ENCODE data around the gene ABLIM1. TPM values are rescaled to one million over a fixed set of nuclear protein-coding genes. Genes with fewer than 3 reads are reported as not detected.

The ABLIM1 gene
- total RNA-seq, 1 donor from 2014 or later: 39.8 TPM

DNA sequence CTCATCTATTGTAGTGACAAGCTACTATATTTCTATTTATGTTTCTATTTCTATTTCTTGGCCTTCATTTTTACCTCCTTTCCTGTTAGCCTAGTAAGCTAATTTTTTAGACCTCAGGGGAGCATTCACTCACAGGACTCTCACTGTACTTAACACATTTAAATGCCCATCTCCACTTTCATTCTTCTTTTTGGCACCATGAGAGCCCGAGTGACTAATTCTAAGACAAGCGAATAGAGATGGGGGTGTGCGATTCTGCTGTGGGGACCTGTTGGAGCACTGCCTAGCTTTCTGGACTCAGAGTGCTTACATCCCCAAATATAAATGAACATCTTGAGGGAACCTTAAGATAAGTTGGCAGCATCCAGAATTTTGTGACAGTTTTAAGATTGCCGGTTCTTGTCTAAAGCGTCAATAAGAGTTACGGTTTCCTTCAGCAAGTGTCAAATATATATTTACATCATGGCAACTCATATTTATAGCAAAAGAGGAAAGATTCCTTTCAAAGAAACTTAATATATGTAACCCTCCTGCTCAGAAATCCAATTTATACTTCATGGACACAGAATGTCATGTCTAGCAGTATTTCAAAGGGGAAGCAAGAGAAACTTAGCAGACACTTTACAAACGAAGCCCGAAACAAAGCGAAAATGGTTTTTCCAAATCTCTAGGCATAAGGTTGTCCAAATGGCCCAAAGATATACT lies 199.7 kb downstream of the ABLIM1 start:
- Histone ChIP-seq H3K9me3 (ENCODE audit: low read depth) (no peaks in the 10 kb centered on the region), H3K27ac (no peak overlapping the region), H3K4me1 (no peaks in the 10 kb centered on the region), H3K36me3 (no peaks in the 10 kb centered on the region), H3K27me3 (no peaks in the 10 kb centered on the region), H3F3A (ENCODE audit: low read depth) (no peaks in the 10 kb centered on the region), H3K4me3 (no peak overlapping the region), H3K79me2 (ENCODE audit: low read depth) (no peaks in the 10 kb centered on the region), H4K20me1 (ENCODE audit: low read depth) (no peaks in the 10 kb centered on the region), H3K4me2 (no peak overlapping the region), H3K9ac (no peak overlapping the region), H2AFZ (replicated peaks) (no peak overlapping the region)
- Mint-ChIP-seq H3K9me3 (no peaks in the 10 kb centered on the region), H3K27me3 (ENCODE audit: insufficient read depth, low read depth) (no peaks in the 10 kb centered on the region), H3K4me3 (no peak overlapping the region), H3K27ac (no peak overlapping the region), H3K4me1 (no peaks in the 10 kb centered on the region), H3K36me3 (peaks cover 23% of the 10 kb centered on the region)
- DNase-seq (ENCODE audit: low spot score): no peak
- TF ChIP-seq EZH2 (IDR thresholded peaks at IDR 0.05): no peak
- TF ChIP-seq EZH2phosphoT487 (IDR thresholded peaks at IDR 0.05): no peak
- TF ChIP-seq, protein P1, sequence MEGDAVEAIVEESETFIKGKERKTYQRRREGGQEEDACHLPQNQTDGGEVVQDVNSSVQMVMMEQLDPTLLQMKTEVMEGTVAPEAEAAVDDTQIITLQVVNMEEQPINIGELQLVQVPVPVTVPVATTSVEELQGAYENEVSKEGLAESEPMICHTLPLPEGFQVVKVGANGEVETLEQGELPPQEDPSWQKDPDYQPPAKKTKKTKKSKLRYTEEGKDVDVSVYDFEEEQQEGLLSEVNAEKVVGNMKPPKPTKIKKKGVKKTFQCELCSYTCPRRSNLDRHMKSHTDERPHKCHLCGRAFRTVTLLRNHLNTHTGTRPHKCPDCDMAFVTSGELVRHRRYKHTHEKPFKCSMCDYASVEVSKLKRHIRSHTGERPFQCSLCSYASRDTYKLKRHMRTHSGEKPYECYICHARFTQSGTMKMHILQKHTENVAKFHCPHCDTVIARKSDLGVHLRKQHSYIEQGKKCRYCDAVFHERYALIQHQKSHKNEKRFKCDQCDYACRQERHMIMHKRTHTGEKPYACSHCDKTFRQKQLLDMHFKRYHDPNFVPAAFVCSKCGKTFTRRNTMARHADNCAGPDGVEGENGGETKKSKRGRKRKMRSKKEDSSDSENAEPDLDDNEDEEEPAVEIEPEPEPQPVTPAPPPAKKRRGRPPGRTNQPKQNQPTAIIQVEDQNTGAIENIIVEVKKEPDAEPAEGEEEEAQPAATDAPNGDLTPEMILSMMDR (IDR thresholded peaks at IDR 0.05): no peak

DNA sequence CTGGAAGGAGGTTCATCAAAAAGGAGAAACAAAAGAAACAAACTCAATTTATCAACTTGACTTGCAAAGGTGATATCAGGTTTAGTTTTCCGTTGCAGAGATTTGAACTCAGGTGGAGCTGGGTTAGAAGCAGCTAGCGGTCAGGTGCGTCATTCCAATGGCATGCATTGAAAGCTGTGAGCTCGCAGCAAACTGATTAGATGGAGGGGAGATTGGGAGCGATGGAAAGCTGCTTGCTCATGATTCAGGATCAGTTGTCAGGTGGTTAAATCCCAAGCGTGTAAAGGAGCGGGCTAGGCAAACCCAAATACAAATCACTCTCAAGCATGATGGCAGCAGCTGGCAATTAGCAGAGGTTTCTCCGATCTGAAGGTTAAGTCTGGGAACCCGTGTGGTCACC lies 204.5 kb downstream of the ABLIM1 start:
- Mint-ChIP-seq H3K36me3 (peaks cover 19% of the 10 kb centered on the region), H3K27ac (no peak overlapping the region), H3K27me3 (ENCODE audit: insufficient read depth, low read depth) (no peaks in the 10 kb centered on the region), H3K4me3 (no peak overlapping the region), H3K4me1 (no peaks in the 10 kb centered on the region), H3K9me3 (no peaks in the 10 kb centered on the region)
- H3K4me1 ChIP-seq: no peaks in the 10 kb centered on the region
- H3K27me3 ChIP-seq: no peaks in the 10 kb centered on the region
- no peaks in the 10 kb centered on the region for H3K79me2 ChIP-seq (ENCODE audit: low read depth)
- H3K4me2 ChIP-seq: no peak overlapping the region
- no peaks in the 10 kb centered on the region for H3K36me3 ChIP-seq
- TF ChIP-seq EZH2phosphoT487 (IDR thresholded peaks at IDR 0.05): no peak
- TF ChIP-seq, protein P1 (IDR thresholded peaks at IDR 0.05): no peak
- TF ChIP-seq EZH2 (IDR thresholded peaks at IDR 0.05): no peak
- no peak overlapping the region for H2AFZ ChIP-seq (replicated peaks)
- H3F3A ChIP-seq (ENCODE audit: low read depth): no peaks in the 10 kb centered on the region
- H4K20me1 ChIP-seq (ENCODE audit: low read depth): no peaks in the 10 kb centered on the region
- no peak overlapping the region for H3K4me3 ChIP-seq
- H3K9ac ChIP-seq: no peak overlapping the region
- H3K27ac ChIP-seq: no peak overlapping the region
- no peak for DNase-seq (ENCODE audit: low spot score)
- no peaks in the 10 kb centered on the region for H3K9me3 ChIP-seq (ENCODE audit: low read depth)

DNA sequence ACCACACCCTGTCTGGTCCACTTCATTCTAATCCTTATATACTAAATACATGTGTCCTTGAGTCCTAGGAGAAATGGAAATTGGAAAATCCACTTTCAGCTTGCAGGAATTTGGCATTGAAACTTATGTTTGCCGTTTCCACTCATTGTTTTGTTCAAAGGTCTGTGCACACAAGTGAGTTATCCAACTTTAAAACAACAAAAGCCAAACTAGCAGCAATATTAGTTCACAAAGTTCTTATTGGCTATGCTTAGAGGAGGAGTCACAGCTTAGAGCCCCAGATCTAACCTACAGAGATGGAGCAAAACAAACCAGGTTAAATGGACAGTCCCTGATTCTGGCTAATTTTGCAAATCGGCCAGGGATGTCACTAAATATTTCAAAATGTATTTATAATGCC lies 209.2 kb downstream of the ABLIM1 start:
- no peaks in the 10 kb centered on the region for H3K4me1 Mint-ChIP-seq
- H3K36me3 ChIP-seq: no peaks in the 10 kb centered on the region
- H3K4me2 ChIP-seq: no peak overlapping the region
- TF ChIP-seq EZH2phosphoT487 (IDR thresholded peaks at IDR 0.05) (no peak), EZH2 (IDR thresholded peaks at IDR 0.05) (no peak)
- TF ChIP-seq, protein P1 (IDR thresholded peaks at IDR 0.05): no peak
- H3K27me3 Mint-ChIP-seq (ENCODE audit: insufficient read depth, low read depth): no peaks in the 10 kb centered on the region
- no peak for DNase-seq (ENCODE audit: low spot score)
- no peak overlapping the region for H2AFZ ChIP-seq (replicated peaks)
- no peak overlapping the region for H3K27ac Mint-ChIP-seq
- no peaks in the 10 kb centered on the region for H3K4me1 ChIP-seq
- H3K4me3 Mint-ChIP-seq: no peak overlapping the region
- H3K9me3 Mint-ChIP-seq: no peaks in the 10 kb centered on the region
- H3F3A ChIP-seq (ENCODE audit: low read depth): no peaks in the 10 kb centered on the region
- no peak overlapping the region for H3K27ac ChIP-seq
- H3K9me3 ChIP-seq (ENCODE audit: low read depth): no peaks in the 10 kb centered on the region
- H4K20me1 ChIP-seq (ENCODE audit: low read depth): no peaks in the 10 kb centered on the region
- H3K4me3 ChIP-seq: no peak overlapping the region
- no peaks in the 10 kb centered on the region for H3K79me2 ChIP-seq (ENCODE audit: low read depth)
- H3K27me3 ChIP-seq: no peaks in the 10 kb centered on the region
- no peak overlapping the region for H3K9ac ChIP-seq
- peaks cover 27% of the 10 kb centered on the region for H3K36me3 Mint-ChIP-seq

Data from neural progenitor cell (in vitro differentiated cells).